Measurements from ENCODE around the gene SORCS2.
"Not testable (repeated sequence)": the region's sequence is repeated elsewhere in the genome, so short reads cannot be mapped to it uniquely, and the experiment has no call there.

Gene SORCS2

DNA sequence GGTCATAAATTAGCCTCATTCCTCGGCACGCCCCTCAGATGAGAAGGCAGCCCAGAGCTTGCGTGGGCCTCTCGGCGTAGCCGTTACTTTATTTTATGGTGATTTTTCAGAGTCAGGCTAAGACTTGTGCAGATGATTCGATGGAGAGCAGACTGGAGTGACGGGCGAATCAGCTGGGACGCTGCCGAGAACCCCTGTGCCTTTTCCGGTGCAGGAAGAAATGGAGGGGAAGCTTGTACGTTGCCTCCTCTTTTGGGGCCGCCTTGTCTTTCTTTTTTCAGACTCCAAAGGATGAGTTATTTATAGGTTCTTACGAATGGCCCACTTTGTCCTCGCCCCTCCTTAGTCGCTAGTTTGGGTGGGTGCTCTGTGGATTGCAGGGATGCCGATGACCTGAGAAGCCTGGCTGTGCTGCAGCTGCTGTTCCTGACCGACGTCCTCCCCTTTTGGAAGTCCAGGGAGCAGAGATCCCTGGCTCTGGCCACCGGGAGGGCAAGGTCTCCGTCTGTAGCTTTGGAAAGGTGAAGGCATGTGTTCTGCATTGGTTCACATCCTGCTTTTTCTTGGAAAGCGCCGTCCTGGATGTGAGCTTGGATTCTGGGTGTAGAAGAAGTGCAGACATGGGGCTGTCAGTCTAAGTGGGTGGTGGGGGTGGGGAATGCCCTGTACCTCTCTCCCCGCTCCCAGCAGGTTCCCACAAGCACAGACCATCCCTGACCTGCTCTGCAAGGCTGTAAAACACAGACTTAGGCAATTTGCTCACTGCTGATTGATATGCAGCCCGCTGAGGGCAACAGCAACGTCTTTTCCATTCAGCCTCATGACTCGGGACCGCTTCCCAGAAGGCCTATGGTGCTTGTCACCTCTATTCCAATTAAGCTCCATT is 9.3 kb downstream of the SORCS2 start:
- no peak for DNase-seq

DNA sequence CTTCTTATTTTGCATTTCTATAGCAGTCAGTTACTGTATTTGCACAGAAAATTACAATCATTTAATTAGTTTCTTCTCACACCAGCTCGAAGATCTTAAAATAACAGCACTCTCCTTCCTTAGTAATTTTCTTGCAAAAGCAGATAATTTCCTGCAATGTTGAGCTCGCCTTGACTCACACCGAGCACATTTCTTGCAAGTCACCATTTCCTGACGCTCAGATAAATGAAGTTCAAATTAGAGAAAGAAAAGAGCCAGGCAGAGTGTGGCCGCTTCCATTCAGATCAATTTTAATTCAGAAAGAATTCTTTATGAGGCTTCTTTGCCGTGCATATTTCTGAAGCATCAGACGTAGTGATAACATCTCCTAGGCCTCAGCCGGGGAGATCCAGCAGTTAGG is 10.1 kb downstream of the SORCS2 start:
- no peak for DNase-seq

DNA sequence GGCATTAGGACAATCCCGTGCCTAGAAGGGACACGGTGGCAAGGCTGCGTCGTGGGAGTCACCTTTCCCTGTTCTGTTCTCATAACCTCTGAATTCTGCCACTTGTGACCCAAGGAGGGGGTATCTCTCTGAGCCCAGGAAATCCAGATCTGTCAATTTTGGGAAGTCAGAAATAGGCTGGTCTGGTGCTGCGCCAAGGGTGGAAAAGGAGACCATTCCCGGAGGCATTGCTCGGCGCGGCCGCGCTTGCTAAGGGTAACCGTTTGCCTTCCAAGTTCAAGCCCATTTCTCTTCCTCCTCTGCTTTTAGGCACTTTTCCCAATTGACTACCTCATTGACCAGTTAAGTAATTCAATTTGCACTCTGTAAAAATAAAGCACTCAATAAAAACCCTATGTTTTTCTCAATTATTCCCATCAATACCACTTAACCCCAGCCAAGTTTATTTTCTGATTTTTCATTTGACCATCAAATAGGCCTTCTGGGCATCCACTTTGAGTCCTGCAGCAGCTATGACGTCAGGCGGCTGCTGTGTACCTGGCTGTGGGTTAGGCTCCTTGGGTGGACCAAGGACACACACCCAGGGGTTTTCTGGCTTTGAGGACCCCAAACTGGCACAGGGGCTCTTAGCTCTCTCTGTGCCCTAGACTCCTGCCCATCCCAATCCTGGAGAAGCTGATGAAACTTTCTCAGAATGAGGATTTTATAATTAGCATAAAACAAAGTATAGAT is 12.5 kb downstream of the SORCS2 start:
- no peak for DNase-seq

DNA sequence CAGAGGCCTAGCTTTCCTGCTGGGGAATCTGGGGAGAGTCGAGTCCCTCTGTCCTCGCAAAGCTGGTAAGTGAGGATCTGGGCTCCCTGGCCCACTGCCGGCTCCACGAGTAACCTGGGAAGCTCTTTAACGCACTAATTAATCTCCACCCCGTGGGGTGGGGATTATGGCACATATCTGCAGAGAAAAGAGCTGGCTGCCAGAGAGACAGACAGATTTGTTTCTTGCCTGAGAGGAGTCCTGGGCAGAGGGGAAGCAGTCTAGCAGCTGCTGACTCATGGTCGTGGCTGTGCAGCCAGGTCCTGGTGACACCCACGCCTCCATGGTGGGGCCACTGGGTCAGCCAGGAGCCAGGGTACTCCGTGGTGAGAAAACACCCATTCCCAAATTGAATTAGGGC is 14.0 kb downstream of the SORCS2 start:
- DNase-seq, result no peak

DNA sequence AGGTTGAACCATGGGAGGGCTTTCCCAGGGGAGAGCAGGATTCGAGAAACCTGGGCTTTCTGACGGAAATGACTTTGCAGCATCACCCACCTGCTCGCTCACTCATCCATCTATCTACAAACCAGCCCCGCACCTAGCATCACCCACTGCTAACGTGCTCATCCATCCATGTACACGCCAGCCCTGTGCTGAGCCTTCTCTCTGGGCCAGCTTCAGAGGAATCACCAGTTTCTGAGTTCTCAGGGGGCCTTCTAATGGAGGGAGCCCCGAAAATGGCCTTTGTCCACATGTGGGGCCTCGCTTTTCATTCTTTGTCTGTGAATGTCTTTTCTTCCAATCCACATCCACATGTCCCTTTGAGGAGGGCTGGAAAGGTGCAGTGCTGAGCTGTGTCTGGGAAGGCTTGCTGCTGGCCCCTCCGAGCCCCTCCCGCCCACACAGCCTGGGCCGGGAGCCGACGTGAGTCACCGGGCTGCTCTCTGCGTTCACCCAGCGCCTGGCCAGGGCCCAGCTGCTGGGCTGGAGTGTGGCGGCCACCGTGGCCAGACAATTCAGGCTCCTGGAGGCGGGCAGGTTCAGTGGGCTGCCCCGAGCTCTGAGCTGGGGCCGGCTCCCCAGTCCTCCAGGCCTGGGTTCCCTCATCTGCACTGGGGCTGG is 14.7 kb downstream of the SORCS2 start:
- no peak for DNase-seq

DNA sequence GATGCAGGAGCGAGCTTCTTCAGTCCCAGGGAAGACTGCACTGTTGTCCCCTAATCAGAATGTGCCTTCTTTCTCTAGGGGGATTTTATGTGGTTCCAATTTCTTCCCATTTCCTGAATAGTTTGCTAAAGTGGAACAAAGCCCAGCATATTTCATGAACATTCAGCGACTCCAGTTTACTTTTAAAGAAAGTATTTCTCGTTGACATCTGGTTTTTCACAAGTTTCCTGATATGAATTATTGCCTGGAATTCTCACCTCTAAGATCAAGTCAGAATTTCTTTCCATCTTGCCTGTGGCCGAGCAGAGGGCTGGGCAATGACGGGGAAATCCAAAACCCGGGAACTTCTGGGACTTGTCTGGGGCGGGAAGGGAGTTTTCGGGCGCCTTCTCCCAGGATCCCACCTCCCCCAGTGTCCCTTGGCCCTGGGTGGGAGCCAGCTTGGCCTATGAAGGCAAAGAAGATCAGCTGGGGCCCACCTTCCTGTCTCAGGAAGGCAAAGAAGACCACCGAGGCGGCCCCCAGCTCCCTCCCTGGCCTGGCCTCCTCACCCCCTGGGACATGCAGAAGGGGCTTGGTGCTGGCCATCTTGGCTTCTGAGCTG is 15.4 kb downstream of the SORCS2 start:
- DNase-seq, result no peak

DNA sequence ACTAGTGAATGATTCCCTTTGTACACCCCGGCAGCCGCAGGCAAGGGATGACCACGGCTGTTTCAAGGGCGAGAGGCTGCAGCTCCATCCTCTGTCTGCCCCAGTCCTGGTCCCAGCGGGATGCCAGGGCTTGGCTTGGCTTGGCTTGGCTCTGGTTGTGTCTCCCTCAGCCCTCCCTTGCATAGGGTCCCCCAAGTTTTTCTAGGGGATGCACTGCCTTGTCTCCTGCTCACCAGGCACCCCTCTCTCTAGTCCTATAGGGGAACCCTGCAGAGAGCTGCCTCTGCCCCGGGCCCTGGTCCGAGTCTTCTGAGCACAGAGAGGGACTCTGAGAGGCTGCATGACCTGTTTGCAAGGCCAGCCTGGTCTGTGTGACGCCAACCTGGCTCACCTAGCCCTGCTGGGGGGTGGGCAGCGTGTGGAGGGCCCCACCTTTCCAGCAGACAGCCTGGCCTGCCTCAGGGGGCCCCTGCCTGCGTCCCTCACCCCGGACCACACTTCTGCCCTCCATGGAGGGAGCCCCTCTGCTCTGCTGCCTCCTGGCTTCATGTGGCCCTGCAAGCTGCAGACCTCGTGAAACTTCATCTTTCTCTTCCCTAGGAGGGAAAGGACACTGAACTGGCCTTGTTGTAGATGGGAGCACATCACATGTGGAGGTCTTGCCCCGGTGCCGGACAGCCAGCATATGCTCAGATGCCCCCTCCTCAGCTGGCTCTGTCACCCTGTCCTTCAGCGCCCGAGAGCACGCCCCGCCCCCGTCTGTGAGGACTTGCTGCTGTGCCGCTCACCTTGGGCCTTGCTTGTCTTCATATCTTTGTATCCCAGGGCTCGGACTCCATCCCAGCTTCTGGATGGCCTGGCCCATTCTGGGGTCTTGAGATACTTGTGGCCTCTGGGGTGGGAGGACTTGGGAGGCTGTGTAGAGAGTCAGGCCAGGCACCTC is 16.4 kb downstream of the SORCS2 start:
- DNase-seq, result no peak

DNA sequence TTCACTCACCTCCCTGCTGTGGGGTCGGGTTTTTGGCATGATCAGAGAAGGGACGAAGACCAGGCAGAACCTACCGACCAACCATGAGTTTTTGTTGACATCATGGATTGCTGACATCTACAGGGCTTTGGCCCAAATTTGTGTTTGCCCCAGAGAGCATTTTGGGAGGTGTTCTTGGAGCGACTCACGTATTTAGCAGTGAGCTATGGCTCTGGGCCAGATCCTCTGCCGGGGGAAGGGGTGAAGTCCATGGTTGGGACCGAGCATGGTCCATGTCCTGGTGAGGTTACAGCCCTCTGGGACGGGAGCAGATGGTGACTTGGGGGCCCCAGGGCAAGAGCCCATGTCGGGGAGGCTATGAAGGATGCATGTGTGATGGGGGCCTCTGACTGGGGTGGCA is 17.4 kb downstream of the SORCS2 start:
- DNase-seq, result no peak

DNA sequence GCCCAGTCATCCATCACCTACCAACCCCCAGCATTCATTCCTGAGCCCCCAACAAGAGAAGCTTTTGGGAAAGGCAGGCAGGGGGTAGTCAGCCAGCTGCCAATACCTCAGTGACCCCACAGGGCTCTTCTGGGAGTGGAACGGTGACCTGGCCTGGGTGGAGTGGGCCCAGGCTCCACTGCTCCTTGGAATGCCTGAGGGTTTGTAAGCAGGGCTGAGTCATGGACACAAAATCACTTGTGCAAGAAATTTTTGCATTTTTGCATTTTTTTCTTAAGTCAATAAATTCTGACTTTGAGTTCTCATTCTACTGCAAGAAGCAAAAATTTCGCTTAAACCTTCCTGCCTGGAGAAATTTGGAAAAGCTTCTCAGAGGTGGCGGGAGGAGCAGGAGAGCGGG is 18.5 kb downstream of the SORCS2 start:
- DNase-seq, result no peak

DNA sequence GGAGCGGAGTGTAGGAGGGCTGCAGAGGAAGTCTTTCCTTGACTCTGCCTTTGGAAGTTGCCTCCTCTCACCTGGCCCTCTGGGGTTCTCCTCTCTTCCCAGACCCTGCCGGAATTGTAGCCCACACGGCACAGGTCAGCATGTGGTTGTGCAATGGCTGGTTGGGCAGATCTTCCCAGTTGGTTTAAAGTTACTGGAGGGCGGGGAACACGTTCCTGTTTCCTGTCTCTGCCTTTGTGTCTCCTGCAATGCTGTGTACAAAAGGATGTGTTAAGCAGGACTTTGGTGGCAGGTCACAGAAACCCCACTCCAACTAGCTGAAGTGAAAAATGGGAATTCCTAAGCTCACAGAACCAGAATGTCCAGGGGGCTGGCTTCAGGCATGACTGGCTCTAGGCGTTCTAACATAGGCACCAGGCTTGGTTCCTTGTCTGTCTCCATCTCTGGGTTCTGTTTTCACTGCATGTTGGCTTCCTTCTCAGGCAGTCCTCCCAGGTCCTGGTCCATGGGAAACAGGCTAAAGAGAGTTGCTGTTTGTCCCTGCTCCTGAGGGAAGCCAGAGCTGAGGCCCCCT is 19.9 kb downstream of the SORCS2 start:
- DNase-seq, result no peak

DNA sequence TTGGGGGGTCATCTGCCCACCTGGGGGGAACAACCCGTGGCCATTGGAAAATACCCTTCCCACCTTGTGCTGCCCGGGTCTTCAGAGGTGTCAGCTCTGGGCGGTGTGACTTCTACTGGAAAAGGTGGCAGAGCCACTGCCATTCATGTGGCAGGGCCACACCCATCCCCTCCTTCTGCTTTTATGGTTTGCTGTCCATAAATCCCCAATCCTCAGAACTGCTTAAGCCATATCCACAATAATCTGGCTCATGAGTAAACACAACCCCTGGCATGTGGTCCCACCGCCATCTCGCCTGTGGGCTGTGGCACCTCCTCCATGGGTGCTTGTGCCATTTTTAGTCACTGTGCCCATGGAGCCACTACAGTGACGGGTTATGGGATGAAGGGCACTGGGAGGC is 20.6 kb downstream of the SORCS2 start:
- DNase-seq, result no peak

DNA sequence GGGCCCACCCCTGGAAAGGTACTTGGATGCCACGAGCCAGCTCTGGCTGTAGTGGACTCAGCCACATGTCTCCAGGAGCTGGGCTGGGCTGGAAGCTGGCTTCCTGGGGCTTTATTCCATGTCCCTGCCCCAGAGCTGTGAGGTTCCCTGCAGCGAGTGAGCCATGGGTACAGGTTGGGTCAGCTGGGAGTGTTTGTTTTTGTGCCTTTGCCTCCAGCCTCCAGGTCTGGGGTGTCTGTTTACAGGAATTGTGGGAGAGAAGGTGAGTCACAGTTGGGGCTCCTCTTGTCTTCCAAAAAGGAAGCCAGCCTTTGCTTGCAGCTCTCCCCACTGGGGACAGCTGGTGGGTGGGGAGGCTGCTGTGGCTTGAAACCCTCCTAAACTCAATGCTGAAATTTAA is 21.5 kb downstream of the SORCS2 start:
- no peak for DNase-seq

DNA sequence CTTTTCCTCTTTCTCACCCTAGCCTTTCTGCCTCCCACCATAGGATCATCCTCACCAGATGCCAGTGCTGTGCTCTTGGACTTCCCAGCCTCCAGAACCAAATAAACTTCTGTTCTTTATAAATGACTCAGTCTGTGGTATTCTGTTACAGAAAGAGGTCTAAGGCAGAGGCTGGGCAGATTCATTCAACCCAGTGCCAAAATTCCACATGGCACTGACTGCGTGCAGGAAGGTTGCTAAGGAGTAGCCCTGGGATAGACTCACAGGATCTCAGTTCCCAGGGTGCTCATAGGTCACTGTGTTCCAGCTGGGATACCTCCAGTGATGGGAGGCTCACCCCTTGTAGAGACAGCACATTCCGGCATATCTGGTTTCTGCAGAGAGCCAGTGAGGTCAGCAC is 22.0 kb downstream of the SORCS2 start:
- DNase-seq, result no peak

DNA sequence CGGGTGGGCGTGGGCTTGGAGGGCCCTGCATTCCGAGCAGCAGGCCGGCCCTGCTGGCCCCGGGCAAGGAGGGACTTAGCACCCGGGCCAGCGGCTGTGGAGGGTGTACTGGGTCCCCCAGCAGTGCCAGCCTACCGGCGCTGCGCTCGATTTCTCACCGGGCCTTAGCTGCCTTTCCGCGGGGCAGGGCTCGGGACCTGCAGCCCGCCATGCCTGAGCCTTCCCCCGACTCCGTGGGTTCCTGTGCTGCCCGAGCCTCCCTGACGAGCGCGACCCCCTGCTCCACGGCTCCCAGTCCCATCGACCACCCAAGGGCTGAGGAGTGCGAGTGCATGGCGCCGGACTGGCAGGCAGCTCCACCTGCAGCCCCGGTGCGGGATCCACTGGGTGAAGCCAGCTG is 22.8 kb downstream of the SORCS2 start:
- not testable (repeated sequence) for DNase-seq

DNA sequence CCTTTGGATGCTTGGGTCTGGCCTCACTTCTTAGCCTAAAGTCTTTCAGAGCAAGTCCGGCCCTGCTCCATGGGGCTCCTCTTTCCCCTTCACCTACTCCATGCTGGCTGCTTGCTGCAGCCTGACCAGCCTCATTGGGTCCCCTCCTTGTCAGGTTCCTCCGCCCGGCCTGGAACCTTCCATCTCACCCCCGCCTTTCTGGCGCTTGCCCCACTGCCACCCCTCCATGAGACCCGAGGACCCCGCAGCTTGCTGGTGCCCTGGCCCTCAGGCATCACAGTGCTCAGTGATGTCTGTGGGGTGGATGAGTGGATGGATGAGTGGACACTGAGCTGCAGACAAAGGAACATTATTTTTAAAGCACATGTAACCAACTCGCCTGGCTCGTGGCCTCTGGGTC is 24.7 kb downstream of the SORCS2 start:
- no peak for DNase-seq

DNA sequence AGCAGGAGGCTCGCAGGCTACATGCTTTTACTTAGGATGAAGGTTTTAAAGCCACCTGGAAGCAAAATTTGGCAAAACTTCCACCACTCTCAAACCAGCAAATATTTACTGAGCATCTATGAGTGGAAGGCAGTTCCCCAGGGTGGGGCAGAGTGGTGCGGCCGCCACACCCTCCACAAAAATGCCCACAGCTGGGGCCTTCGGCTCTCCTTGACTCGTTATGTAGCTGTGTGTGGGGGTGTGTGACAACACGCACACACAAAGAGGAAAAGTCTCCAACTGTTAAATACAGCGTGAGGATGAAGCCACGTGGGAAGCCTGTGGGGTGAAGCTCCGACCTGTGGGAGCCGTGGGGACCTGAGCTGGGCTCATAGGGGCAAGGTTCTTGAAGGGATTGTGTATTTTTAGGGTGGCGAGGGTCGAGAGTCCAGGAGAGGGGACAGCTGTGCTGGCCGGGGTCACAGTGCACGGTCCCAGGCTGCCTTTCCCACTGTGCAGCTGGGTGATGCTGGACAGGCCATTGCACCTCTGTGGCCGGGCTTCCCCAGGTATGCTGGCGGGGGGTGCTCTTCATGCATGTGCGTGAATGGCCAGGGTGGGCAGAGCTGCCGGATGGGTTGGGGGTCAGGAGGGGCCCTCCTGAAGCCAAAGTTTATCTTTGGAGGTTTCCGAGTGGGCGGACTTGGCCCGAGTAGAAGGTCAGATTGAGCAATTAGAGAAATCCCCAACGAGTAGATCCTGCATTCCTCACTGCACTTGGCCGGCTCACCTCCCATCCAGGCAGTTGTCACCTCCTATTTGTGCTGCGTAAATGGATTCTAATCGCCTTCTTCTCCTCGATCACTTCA is 25.4 kb downstream of the SORCS2 start:
- DNase-seq, result no peak

DNA sequence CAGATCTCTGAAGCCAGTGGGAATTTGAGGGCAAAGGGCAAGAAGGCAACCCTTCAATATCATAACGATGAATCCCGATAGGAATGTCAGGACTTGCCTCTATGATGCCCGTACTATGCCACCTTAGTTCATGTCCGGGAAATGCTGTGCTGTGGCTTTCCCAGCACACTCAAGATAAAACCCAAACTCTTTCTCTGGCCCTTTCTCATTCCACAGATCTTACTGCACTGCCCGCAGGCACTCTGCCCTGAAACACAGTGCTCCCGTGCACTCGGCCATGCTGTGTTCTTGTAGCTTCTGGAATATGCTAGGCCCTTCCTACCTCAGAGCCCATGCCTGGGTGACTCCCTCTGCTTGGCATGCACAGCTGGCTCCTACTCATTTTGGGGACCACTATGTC is 26.3 kb downstream of the SORCS2 start:
- no peak for DNase-seq

DNA sequence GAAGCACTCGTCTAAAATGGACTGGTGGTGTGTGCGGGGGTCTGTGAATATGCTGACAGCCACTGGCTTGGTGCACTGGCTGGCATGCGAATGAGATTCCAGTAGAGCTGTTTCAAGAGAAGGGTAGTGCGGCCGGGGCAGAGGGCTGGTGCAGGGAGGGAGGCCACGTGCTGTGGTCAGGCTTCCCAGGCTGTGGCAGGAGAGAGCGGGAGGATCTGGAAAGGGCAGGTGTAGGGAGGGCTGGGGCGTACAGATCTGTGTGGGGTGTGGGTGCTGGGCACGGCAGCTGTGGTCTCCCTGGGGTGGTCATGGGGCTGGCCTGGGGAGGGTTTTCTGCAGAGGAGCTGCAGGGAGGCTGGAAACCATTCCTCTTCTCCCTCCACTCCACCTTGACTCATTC is 30.2 kb downstream of the SORCS2 start:
- DNase-seq, result no peak

DNA sequence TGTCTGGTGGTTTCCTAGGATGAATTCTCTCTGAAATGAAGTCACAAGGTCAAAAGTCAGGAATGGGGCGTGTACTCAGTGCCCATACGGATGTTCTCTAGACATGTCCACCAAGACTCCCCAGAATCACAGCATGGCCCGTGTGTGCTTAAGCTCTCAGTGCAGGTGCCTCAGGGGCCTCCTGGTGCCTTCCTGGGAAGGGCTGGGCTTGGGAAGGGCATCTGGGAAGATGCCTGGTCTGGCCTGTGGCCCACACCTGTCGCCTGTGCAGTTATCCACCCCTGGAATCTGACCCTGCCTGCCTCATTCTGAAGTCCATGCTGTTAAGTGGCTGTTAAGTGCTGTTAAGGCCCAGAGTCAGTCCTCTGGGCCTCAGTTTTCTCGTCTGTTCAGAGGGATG is 31.2 kb downstream of the SORCS2 start:
- DNase-seq, result no peak

DNA sequence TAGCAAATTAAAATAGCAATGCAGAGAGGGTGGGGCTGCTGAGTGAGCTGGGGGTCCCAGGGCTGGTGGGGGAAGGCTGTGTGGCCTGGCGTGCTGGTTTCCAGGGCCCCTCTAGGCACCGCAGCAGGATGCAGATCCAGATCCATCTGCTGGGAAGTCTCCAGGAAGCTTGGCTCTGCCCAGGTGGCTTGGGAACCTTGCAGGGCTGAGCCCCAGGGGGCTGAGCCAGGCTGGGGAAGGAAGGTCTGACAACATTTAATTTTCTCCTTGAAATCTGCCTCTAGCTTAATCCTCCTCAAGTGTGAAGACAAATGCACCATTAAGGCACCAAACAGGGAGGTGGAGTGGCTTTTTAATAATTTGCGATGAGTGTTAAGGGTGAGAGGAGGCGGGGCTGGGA is 31.7 kb downstream of the SORCS2 start:
- DNase-seq, result no peak

Measured in CD4-positive, alpha-beta T cell treated with Interleukin-17A for 4 hours (primary cell).